H1 (cell line): Measurements from ENCODE around the gene PPOX. TPM values are rescaled to one million over a fixed set of nuclear protein-coding genes. Genes with fewer than 3 reads are reported as not detected.

Source experiments
- ASH2L ChIP-seq: fragments of 200-600, 300-600 bp; sonication (generic); IDR thresholded peaks from one replicate; pipeline ENCODE4 v1.7.1; 2017; ENCODE audit warnings: low read length
- BRCA1 ChIP-seq: IDR thresholded peaks from 2 replicates; pipeline ENCODE4 v1.6.1; 2012; ENCODE audit warnings: low read depth, low read length, improper control_type of control experiment
- E2F6 ChIP-seq: IDR thresholded peaks from 2 replicates; pipeline ENCODE4 v1.6.1; 2012; ENCODE audit warnings: inconsistent platforms
- KDM1A ChIP-seq: fragments of 200-600, 300-600 bp; sonication (generic); IDR thresholded peaks from 2 replicates; pipeline ENCODE4 v1.7.1; 2016; ENCODE audit warnings: mild to moderate bottlenecking, low read length, borderline replicate concordance
- polyA plus RNA-seq, 7 experiments: library from polyadenylated mRNA; depleted of rRNA in 3 of 7; stranded (reverse) in 5 of 7; unstranded in 2 of 7; fragments of >200 nt in 5 of 7; fragments of 200-250 nt in 2 of 7; gene quantifications; 1 replicate in 5 of 7; 2 replicates in 1 of 7; 4 replicates in 1 of 7; pipeline versions ENCODE4 v1.2.1 to v1.2.3, GENCODE V29; 2011 to 2013; ENCODE audit warnings: missing spikeins in 2 of 7, mixed read lengths in 2 of 7
- total RNA-seq: library from RNA; stranded (reverse); fragmentation: NEBNext Ultra II Directional; extraction: Animal tissue kit (Norgen Biotek cat#: 25700); gene quantifications from 2 replicates; pipeline ENCODE4 v1.2.1, GENCODE V29; 2021

Gene PPOX
- total and polyA plus RNA-seq, 2 of the 8 experiments (the other 6 are each of a cell fraction or from before 2014, with no cell fraction given): 39.4 to 40.4 TPM

GRCh38 chr1:161131523-161132409 lies 34.5 kb upstream of the PPOX start (continued):
- TF ChIP-seq E2F6 (peak; percentile 79), KDM1A (no peak), BRCA1 (no peak), ASH2L (peak; percentile 80)
